GM23338 (cell line): ENCODE measurements around the gene SRSF12. TPM values are rescaled to one million over a fixed set of nuclear protein-coding genes. Genes with fewer than 3 reads are reported as not detected.

ENCODE experiments used
- ATAC-seq: fragments of 200-7000 bp; cut with Tn5 transposase; 3 replicates; pipeline ENCODE4 v1.9.1; 2020
- DNase-seq: peaks from one replicate; pipeline ENCODE4 v3.0.0-alpha.2; 2015; ENCODE audit warnings: low spot score
- H2AFZ ChIP-seq: fragments of 200-600 bp; sonication (generic); 2 replicates; pipeline ENCODE4 v1.8.0; 2016; ENCODE audit warnings: antibody characterized with exemption, mild to moderate bottlenecking, moderate library complexity
- H3F3A ChIP-seq: fragments of 200-600 bp; sonication (generic); replicated peaks from 2 replicates; pipeline ENCODE4 v1.8.0; 2017; ENCODE audit warnings: antibody characterized with exemption, mixed run types, low read depth
- H3K27ac ChIP-seq: fragments of 200-600 bp; sonication (generic); 2 replicates; pipeline ENCODE4 v1.6.1; 2016; ENCODE audit warnings: low read depth
- H3K27me3 ChIP-seq: fragments of 200-600 bp; sonication (generic); 2 replicates; pipeline ENCODE4 v1.8.0; 2016; ENCODE audit warnings: mild to moderate bottlenecking, mixed run types, moderate library complexity; ENCODE audit not compliant: insufficient read depth
- H3K36me3 ChIP-seq: fragments of 200-600 bp; sonication (generic); 2 replicates; pipeline ENCODE4 v1.8.0; 2016; ENCODE audit warnings: mild to moderate bottlenecking; ENCODE audit not compliant: insufficient read depth
- H3K4me1 ChIP-seq: fragments of 200-600 bp; sonication (generic); 2 replicates; pipeline ENCODE4 v1.8.0; 2016; ENCODE audit warnings: mild to moderate bottlenecking, moderate library complexity; ENCODE audit not compliant: insufficient read depth
- H3K4me2 ChIP-seq: fragments of 200-600 bp; sonication (generic); 2 replicates; pipeline ENCODE4 v1.7.1; 2017; ENCODE audit warnings: mixed run types
- H3K4me3 ChIP-seq: fragments of 200-600 bp; sonication (generic); 2 replicates; pipeline ENCODE4 v1.6.1; 2016; ENCODE audit warnings: mixed run types
- H3K79me2 ChIP-seq: fragments of 200-600 bp; sonication (generic); replicated peaks from 2 replicates; pipeline ENCODE4 v1.8.0; 2017; ENCODE audit warnings: mild to moderate bottlenecking; ENCODE audit not compliant: insufficient read depth
- H3K9me2 ChIP-seq: fragments of 200-600 bp; sonication (generic); 2 replicates; pipeline ENCODE4 v1.8.0; 2017; ENCODE audit not compliant: insufficient read depth
- H4K20me1 ChIP-seq: fragments of 200-600 bp; sonication (generic); replicated peaks from 2 replicates; pipeline ENCODE4 v1.8.0; 2017; ENCODE audit warnings: mild to moderate bottlenecking; ENCODE audit not compliant: insufficient read depth
- H3K27ac Mint-ChIP-seq: 2 replicates; pipeline ENCODE4 v1.8.0; 2020; ENCODE audit warnings: inconsistent platforms, mild to moderate bottlenecking, moderate library complexity, mixed read lengths
- H3K27me3 Mint-ChIP-seq: 3 replicates; pipeline ENCODE4 v1.8.0; 2022; ENCODE audit warnings: low read depth, mild to moderate bottlenecking, moderate library complexity, mixed read lengths, inconsistent platforms; ENCODE audit not compliant: insufficient read depth, poor library complexity
- H3K36me3 Mint-ChIP-seq: 3 replicates; pipeline ENCODE4 v1.8.0; 2021; ENCODE audit warnings: low read depth, mild to moderate bottlenecking, inconsistent platforms, moderate library complexity, mixed read lengths
- H3K4me1 Mint-ChIP-seq: 3 replicates; pipeline ENCODE4 v1.8.0; 2020; ENCODE audit warnings: mild to moderate bottlenecking, inconsistent platforms, mixed read lengths
- H3K4me3 Mint-ChIP-seq: 3 replicates; pipeline ENCODE4 v1.8.0; 2021; ENCODE audit warnings: moderate library complexity, mild to moderate bottlenecking, inconsistent platforms, mixed read lengths
- H3K9me3 Mint-ChIP-seq: 3 replicates; pipeline ENCODE4 v1.8.0; 2020; ENCODE audit warnings: moderate library complexity, mild to moderate bottlenecking, inconsistent platforms, mixed read lengths
- CREB1 ChIP-seq: fragments of 250-450 bp; sonication (Bioruptor Pico); IDR thresholded peaks from 2 replicates; pipeline ENCODE4 v1.5.0; 2020; ENCODE audit warnings: low read depth, mild to moderate bottlenecking, moderate library complexity
- CTCF ChIP-seq, 2 experiments: fragments of 200-600 bp in 1 of 2; sonication (generic) in 1 of 2; conservative IDR thresholded peaks; 2 replicates each; pipeline versions ENCODE4 v1.5.1 to v1.6.1; 2016 to 2017; ENCODE audit warnings: antibody characterized with exemption in 2 of 2, low read depth in 2 of 2, mild to moderate bottlenecking in 2 of 2, moderate library complexity in 1 of 2
- EZH2 ChIP-seq: fragments of 200-600 bp; sonication (generic); IDR thresholded peaks from one replicate; pipeline ENCODE4 v1.8.0; 2017; ENCODE audit warnings: antibody characterized with exemption, mild to moderate bottlenecking, low read depth; ENCODE audit not compliant: unreplicated experiment
- EZH2phosphoT487 ChIP-seq: fragments of 200-600 bp; sonication (generic); IDR thresholded peaks from one replicate; pipeline ENCODE4 v1.8.1; 2018; ENCODE audit warnings: antibody characterized with exemption; ENCODE audit not compliant: unreplicated experiment
- JUNB ChIP-seq: IDR thresholded peaks from one replicate; pipeline ENCODE4 v1.6.1; 2016; ENCODE audit warnings: antibody characterized with exemption; ENCODE audit not compliant: unreplicated experiment
- POLR2AphosphoS5 ChIP-seq: IDR thresholded peaks from 2 replicates; pipeline ENCODE4 v1.6.1; 2016; ENCODE audit warnings: antibody characterized with exemption, low read depth
- STAT1 ChIP-seq: IDR thresholded peaks from one replicate; pipeline ENCODE4 v1.6.1; 2016; ENCODE audit warnings: antibody characterized with exemption; ENCODE audit not compliant: unreplicated experiment
- ZNF114 ChIP-seq: fragments of 250-450 bp; sonication (Bioruptor Pico); IDR thresholded peaks from 2 replicates; pipeline ENCODE4 v1.5.0; 2020; ENCODE audit warnings: mild to moderate bottlenecking, moderate library complexity
- ZNF331 ChIP-seq: fragments of 250-450 bp; sonication (Bioruptor Pico); IDR thresholded peaks from 2 replicates; pipeline ENCODE4 v1.5.0; 2020; ENCODE audit warnings: low read depth, mild to moderate bottlenecking, moderate library complexity
- ZNF462 ChIP-seq: fragments of 250-450 bp; sonication (Bioruptor Pico); IDR thresholded peaks from 2 replicates; pipeline ENCODE4 v1.5.0; 2020; ENCODE audit warnings: mild to moderate bottlenecking, moderate library complexity
- polyA plus RNA-seq: library from polyadenylated mRNA; unstranded; fragments of >200 nt; fragmentation: Nextera tagmentation; extraction: Ambion mirVana; gene quantifications from 2 replicates; pipeline ENCODE4 v1.2.1, GENCODE V29; 2016
- total RNA-seq: library from RNA; depleted of rRNA; stranded (reverse); fragments of >200 nt; shearing (Covaris generic); gene quantifications from 2 replicates; pipeline ENCODE4 v1.2.3, GENCODE V29; 2014
- TF ChIP-seq, protein P1 (sequence below): IDR thresholded peaks from 2 replicates; pipeline ENCODE4 v1.6.1; 2016; ENCODE audit warnings: antibody characterized with exemption
- TF ChIP-seq, protein P2 (sequence below): IDR thresholded peaks from one replicate; pipeline ENCODE4 v1.6.1; 2018; ENCODE audit warnings: antibody characterized with exemption; ENCODE audit not compliant: unreplicated experiment

The SRSF12 gene
- total and polyA plus RNA-seq, 2 experiments from 2014 or later: 3.6 TPM

- H3K4me3 Mint-ChIP-seq: no peak overlapping the region
- H3K27ac ChIP-seq: no peak overlapping the region
Observed at GRCh38 chr6:89160331-89161092, 42.6 kb upstream of the SRSF12 start.

More at GRCh38 chr6:89160331-89161092, 42.6 kb upstream of the SRSF12 start:
- no peak for TF ChIP-seq STAT1
- TF ChIP-seq, protein P1, sequence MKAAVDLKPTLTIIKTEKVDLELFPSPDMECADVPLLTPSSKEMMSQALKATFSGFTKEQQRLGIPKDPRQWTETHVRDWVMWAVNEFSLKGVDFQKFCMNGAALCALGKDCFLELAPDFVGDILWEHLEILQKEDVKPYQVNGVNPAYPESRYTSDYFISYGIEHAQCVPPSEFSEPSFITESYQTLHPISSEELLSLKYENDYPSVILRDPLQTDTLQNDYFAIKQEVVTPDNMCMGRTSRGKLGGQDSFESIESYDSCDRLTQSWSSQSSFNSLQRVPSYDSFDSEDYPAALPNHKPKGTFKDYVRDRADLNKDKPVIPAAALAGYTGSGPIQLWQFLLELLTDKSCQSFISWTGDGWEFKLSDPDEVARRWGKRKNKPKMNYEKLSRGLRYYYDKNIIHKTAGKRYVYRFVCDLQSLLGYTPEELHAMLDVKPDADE: no peak
- TF ChIP-seq, protein P2, sequence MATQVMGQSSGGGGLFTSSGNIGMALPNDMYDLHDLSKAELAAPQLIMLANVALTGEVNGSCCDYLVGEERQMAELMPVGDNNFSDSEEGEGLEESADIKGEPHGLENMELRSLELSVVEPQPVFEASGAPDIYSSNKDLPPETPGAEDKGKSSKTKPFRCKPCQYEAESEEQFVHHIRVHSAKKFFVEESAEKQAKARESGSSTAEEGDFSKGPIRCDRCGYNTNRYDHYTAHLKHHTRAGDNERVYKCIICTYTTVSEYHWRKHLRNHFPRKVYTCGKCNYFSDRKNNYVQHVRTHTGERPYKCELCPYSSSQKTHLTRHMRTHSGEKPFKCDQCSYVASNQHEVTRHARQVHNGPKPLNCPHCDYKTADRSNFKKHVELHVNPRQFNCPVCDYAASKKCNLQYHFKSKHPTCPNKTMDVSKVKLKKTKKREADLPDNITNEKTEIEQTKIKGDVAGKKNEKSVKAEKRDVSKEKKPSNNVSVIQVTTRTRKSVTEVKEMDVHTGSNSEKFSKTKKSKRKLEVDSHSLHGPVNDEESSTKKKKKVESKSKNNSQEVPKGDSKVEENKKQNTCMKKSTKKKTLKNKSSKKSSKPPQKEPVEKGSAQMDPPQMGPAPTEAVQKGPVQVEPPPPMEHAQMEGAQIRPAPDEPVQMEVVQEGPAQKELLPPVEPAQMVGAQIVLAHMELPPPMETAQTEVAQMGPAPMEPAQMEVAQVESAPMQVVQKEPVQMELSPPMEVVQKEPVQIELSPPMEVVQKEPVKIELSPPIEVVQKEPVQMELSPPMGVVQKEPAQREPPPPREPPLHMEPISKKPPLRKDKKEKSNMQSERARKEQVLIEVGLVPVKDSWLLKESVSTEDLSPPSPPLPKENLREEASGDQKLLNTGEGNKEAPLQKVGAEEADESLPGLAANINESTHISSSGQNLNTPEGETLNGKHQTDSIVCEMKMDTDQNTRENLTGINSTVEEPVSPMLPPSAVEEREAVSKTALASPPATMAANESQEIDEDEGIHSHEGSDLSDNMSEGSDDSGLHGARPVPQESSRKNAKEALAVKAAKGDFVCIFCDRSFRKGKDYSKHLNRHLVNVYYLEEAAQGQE: no peak
- no peak for TF ChIP-seq ZNF331 (CRISPR knock-in tag)
- TF ChIP-seq CREB1 (CRISPR knock-in tag): no peak
- no peak for TF ChIP-seq EZH2phosphoT487
- TF ChIP-seq CTCF (conservative IDR thresholded peaks at IDR 0.05; ENCODE audit: low read depth in 2 of 2): no peak
- no peak for TF ChIP-seq POLR2AphosphoS5
- no peak for TF ChIP-seq ZNF462 (CRISPR knock-in tag)
- TF ChIP-seq JUNB: no peak
- TF ChIP-seq EZH2: no peak
- no peak for TF ChIP-seq ZNF114 (CRISPR knock-in tag)
- Mint-ChIP-seq H3K27ac (no peak overlapping the region), H3K9me3 (no peaks in the 10 kb centered on the region), H3K36me3 (peaks cover 4% of the 10 kb centered on the region; the same call in 1 of the 3 replicates), H3K27me3 (no peaks in the 10 kb centered on the region), H3K4me1 (peaks cover 4% of the 10 kb centered on the region; the same call in 2 of the 3 replicates)
- no peak overlapping the region for H3K4me3 ChIP-seq
- no peak overlapping the region for H2AFZ ChIP-seq
- no peaks in the 10 kb centered on the region for H3K36me3 ChIP-seq
- ATAC-seq: no peak
- H3K9me2 ChIP-seq: no peaks in the 10 kb centered on the region
- DNase-seq: no peak
- H3K79me2 ChIP-seq: no peaks in the 10 kb centered on the region
- no peaks in the 10 kb centered on the region; the same call in 1 of the 2 replicates for H4K20me1 ChIP-seq
- H3K4me2 ChIP-seq: no peak overlapping the region
- no peaks in the 10 kb centered on the region for H3K27me3 ChIP-seq
- no peaks in the 10 kb centered on the region for H3K4me1 ChIP-seq
- no peaks in the 10 kb centered on the region for H3F3A ChIP-seq
